ENCODE results near the gene HNRNPH3. TPM values are rescaled to one million over a fixed set of nuclear protein-coding genes. Genes with fewer than 3 reads are reported as not detected.

Gene HNRNPH3
- total and polyA plus RNA-seq, 3 donors from 2014 or later: 87.9 to 220 (median 103) TPM

GRCh38 chr10:68330852-68331454 lies 911 bp upstream of the HNRNPH3 start:
- Histone ChIP-seq H3K4me3 (peak overlapping the region; percentile 85 to 98), H3K9me3 (no peaks in the 10 kb centered on the region), H3K36me3 (ENCODE audit: low read depth, missing control alignments) (no peaks in the 10 kb centered on the region), H3K4me1 (peaks cover 25% of the 10 kb centered on the region), H3K27me3 (no peaks in the 10 kb centered on the region), H3K27ac (peak overlapping the region; percentile 99 to 100)
- TF ChIP-seq POLR2A (IDR thresholded peaks at IDR 0.05) (no peak), CTCF (IDR thresholded peaks at IDR 0.05) (no peak)
- intact Hi-C loops (cut with DNase I; ENCODE audit: low total_unique reads): no loop called here
- 9 to 10% methylated on average over 29 of the region's 29 CpGs for WGBS, 2 donors
- DNase-seq: peak; percentile 59

- intact Hi-C loops (cut with DNase I; ENCODE audit: low total_unique reads): no loop called here
- Histone ChIP-seq H3K36me3 (ENCODE audit: low read depth, missing control alignments) (no peaks in the 10 kb centered on the region), H3K4me1 (peaks cover 40% of the 10 kb centered on the region), H3K4me3 (peak within 1 kb of the TSS; percentile 85 to 98), H3K9me3 (no peaks in the 10 kb centered on the region), H3K27ac (peak within 1 kb of the TSS; percentile 99 to 100), H3K27me3 (no peaks in the 10 kb centered on the region)
- 0 to 1% methylated on average over 16 to 51 of the region's 51 CpGs for WGBS, 2 donors
- peak; percentile 77 for DNase-seq
- TF ChIP-seq CTCF (IDR thresholded peaks at IDR 0.05): peak in 2 of 3 experiments; percentile 25 to 40
- no peak for TF ChIP-seq POLR2A (IDR thresholded peaks at IDR 0.05)
Measured at GRCh38 chr10:68332259-68333057, 594 bp downstream of the HNRNPH3 start, which contains the start of gene PBLD. TSS of gene PBLD (minus strand) at chr10:68332928. CDS start at chr10:68306844, 26,084 bp downstream.

GRCh38 chr10:68333058-68333395 lies 1.2 kb downstream of the HNRNPH3 start:
- Histone ChIP-seq H3K4me3 (peak overlapping the region; percentile 85 to 98), H3K4me1 (peaks cover 44% of the 10 kb centered on the region), H3K27me3 (no peaks in the 10 kb centered on the region), H3K9me3 (no peaks in the 10 kb centered on the region), H3K27ac (peak overlapping the region; percentile 99 to 100), H3K36me3 (ENCODE audit: low read depth, missing control alignments) (no peaks in the 10 kb centered on the region)
- intact Hi-C loops (cut with DNase I; ENCODE audit: low total_unique reads): no loop called here
- no peak for DNase-seq
- no peak for TF ChIP-seq POLR2A (IDR thresholded peaks at IDR 0.05)
- no peak for TF ChIP-seq CTCF (IDR thresholded peaks at IDR 0.05)
- 0% methylated on average over 10 of the region's 10 CpGs for WGBS, 2 donors

GRCh38 chr10:68333440-68334431 lies 1.9 kb downstream of the HNRNPH3 start:
- Histone ChIP-seq H3K4me1 (peaks cover 40% of the 10 kb centered on the region), H3K27ac (peak overlapping the region; percentile 99 to 100), H3K4me3 (peak overlapping the region; percentile 85 to 98), H3K27me3 (no peaks in the 10 kb centered on the region), H3K36me3 (ENCODE audit: low read depth, missing control alignments) (no peaks in the 10 kb centered on the region), H3K9me3 (no peaks in the 10 kb centered on the region)
- DNase-seq: peak; percentile 28
- no peak for TF ChIP-seq CTCF (IDR thresholded peaks at IDR 0.05)
- TF ChIP-seq POLR2A (IDR thresholded peaks at IDR 0.05): no peak
- 2 to 3% methylated on average over 10 of the region's 10 CpGs for WGBS, 2 donors
- intact Hi-C loops (cut with DNase I; ENCODE audit: low total_unique reads): no loop called here

Measured in testis (tissue), 3 donors.